ENCODE results near the gene ALDH3A1.

Gene ALDH3A1

DNA sequence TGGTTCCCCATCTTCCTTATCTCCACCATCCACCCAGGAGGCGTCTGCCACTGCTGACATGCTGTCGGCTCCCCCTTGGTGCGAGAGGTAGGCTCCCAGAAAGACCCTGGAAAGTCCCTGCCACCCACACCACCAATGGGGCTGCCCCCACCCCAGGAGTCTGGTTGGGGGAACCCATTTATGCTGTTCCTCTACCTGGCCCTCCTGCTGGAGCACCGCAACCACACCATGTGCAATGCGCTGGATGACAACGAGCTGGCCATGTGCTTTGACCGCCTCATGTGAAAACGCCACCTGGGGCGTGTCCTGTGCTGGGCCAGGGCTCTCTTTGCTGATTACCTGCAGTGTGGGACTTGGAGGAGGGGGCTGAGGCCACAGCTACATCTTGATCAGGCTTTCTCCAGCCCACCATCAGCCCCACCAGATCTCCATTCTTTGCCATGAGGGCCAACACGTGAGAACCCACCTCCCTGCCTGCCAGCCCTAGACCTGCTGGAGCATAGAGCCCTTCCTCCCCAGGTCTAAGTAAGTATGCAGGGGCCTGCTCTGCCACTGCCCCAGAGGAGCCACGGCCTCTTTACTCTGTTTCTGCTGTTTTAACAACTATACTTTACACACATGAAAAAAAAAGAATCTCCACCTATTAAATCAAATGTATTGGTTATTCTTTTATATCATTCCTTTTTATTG lies 7.9 kb upstream of the ALDH3A1 start:
- no peak for DNase-seq (ENCODE audit: low read depth, low spot score)
- TF ChIP-seq, protein P1, sequence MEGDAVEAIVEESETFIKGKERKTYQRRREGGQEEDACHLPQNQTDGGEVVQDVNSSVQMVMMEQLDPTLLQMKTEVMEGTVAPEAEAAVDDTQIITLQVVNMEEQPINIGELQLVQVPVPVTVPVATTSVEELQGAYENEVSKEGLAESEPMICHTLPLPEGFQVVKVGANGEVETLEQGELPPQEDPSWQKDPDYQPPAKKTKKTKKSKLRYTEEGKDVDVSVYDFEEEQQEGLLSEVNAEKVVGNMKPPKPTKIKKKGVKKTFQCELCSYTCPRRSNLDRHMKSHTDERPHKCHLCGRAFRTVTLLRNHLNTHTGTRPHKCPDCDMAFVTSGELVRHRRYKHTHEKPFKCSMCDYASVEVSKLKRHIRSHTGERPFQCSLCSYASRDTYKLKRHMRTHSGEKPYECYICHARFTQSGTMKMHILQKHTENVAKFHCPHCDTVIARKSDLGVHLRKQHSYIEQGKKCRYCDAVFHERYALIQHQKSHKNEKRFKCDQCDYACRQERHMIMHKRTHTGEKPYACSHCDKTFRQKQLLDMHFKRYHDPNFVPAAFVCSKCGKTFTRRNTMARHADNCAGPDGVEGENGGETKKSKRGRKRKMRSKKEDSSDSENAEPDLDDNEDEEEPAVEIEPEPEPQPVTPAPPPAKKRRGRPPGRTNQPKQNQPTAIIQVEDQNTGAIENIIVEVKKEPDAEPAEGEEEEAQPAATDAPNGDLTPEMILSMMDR (IDR thresholded peaks at IDR 0.05; ENCODE audit: insufficient read depth, low read length, missing control alignments), result no peak
- H3K4me3 ChIP-seq (ENCODE audit: low read depth, low read length), result no peak overlapping the region
- POLR2A ChIA-PET, result no interaction called here
- CTCF ChIA-PET, result interaction anchor here (0.9 to 19.5 kb wide), 6 partner anchors 8 to 392 kb away, joined by 3 to 217 read pairs (median 4); no protein-coding TSS in a partner anchor

DNA sequence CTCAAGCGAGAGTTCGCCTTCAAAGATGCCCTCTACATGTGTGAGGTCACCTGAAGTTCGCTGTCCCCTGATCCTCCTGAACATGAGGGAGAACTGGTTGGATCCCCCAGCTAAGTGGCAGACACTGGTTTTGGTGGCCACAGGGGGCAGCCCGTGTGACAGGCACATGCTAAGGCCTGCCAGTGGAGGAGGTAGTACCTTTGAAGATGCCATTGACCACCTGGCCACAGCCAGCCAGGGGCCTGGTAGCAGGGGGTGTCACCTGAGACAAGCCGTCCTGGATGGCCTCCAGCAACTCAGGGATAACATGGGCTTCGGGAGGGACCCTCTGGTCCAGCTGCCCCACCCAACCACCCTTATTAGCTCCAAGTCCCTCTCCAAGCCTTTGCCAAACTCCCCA lies 7.3 kb upstream of the ALDH3A1 start:
- TF ChIP-seq, protein P1 (IDR thresholded peaks at IDR 0.05; ENCODE audit: insufficient read depth, low read length, missing control alignments), result no peak
- no peak overlapping the region for H3K4me3 ChIP-seq (ENCODE audit: low read depth, low read length)
- DNase-seq (ENCODE audit: low read depth, low spot score), result no peak
- ChIA-PET POLR2A (no interaction called here), CTCF (interaction anchor here (0.9 to 19.5 kb wide), 4 partner anchors 9 to 242 kb away, joined by 5 to 217 read pairs (median 6); no protein-coding TSS in a partner anchor)

DNA sequence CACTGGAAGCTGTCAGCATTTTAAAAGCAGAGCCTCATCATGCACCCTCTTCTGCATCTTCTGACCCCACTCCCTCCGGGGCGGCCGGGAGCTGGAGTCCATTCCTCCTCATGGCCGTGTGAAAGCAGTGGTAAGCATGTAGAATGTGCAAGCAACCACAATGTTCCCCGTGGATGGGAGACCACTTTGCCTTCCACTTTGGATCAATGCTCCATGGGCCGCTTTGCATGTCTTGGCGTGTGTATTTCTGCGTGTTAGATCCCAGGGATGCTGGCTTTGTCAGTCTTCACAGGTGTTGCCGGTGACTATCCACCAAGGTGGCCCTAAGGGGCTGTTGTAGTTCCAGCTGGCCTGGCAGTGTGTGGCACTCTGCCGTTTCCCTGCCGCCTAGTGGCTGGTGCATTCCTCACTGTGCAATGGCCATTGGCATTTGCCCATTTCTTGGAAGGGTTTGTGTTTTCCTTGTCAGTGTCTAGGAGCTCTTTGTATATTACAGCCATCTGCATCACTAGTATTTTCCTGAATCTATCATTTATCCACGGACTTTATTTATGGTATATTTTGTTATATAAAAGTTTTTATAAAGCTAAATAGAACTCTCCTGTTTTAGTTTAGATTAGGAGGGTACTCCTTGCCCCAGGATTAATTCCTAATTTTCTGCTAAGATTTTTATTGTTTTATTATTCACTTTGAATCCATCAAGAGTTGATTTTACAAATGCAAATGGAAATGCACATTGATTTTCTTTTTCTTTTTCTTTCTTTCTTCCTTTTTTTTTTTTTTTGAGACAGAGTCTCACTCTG lies 5.8 kb upstream of the ALDH3A1 start:
- TF ChIP-seq, protein P1 (IDR thresholded peaks at IDR 0.05; ENCODE audit: insufficient read depth, low read length, missing control alignments), result no peak
- H3K4me3 ChIP-seq (ENCODE audit: low read depth, low read length), result no peak overlapping the region
- ChIA-PET CTCF (interaction anchor here (1.0 to 19.5 kb wide), 6 partner anchors 10 to 391 kb away, joined by 3 to 217 read pairs (median 5); partner anchors contain the start of gene B9D1), POLR2A (no interaction called here)
- DNase-seq (ENCODE audit: low read depth, low spot score), result no peak

DNA sequence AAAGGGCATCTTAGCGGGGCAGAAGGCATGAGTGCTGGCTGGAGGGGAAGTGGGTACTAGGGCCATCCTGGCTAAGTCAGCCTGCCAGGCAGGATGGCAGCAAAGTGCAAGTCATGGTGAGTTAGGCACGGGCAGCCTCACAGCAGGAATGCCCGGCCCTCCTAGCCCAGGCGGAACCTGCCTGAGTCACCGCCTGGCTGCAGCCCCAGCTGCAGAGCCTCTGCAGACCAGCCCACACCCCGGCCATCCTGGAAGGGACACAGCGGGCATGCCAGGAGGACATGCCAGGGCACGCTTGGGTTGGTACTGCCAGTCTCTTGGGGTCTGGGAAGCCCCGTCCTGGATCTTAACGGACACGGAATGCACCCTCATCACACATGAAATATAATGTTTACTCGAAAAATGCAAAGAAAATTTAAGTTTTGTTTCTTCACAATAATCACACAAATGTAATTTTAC lies 5.0 kb upstream of the ALDH3A1 start:
- TF ChIP-seq, protein P1 (IDR thresholded peaks at IDR 0.05; ENCODE audit: insufficient read depth, low read length, missing control alignments), result no peak
- CTCF ChIA-PET, result interaction anchor here (1.0 to 19.5 kb wide), 6 partner anchors 9 to 390 kb away, joined by 3 to 217 read pairs (median 4); partner anchors contain the start of gene B9D1
- H3K4me3 ChIP-seq (ENCODE audit: low read depth, low read length), result no peak overlapping the region
- POLR2A ChIA-PET, result no interaction called here
- DNase-seq (ENCODE audit: low read depth, low spot score), result no peak

DNA sequence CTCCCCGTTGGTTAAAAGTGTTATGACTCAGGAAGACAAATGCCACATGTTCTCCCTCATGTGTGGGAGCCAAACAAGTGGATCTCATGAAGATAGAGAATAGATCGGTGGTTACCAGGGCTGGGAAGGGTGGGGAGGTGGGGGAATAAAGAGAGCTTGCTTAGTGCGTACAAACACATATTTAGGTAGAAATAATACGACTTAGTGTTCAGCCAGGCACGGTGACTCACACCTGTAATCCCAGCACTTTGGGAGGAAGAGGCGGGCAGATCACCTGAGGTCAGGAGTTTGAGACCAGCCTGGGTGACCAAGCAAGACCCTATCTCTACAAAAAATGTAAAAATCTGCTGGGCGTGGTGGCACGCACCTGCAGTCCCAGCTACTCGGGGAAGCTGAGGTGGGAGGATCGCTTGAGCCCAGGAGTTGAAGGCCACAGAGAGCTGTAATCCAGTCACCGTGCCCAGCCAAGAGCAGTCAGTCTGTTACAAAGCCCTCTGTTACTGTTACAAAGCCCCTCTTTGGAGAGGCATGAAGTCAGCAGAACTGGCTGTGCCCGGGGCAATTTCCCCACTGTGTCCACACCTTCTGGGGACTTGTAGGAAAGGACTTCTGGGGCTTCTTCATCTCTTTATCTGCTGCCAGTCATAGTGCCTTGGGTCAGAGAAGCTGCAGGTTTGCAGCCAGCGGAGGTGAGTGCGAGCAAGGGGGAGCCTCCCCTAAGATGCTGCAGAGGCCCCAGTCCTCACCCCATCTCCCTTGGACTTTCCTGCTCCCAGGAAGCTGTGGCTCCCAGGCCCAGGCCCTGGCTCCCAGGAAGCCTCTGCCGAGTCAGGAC lies 4.3 kb upstream of the ALDH3A1 start:
- ChIA-PET POLR2A (no interaction called here), CTCF (interaction anchor here (1.2 to 19.5 kb wide), 3 partner anchors 9 to 390 kb away, joined by 3 to 217 read pairs (median 7); partner anchors contain the start of gene B9D1)
- no peak overlapping the region for H3K4me3 ChIP-seq (ENCODE audit: low read depth, low read length)
- TF ChIP-seq, protein P1 (IDR thresholded peaks at IDR 0.05; ENCODE audit: insufficient read depth, low read length, missing control alignments), result no peak
- DNase-seq (ENCODE audit: low read depth, low spot score), result no peak

Measured in AG04449 (cell line).